GM12878 (cell line): ENCODE results near the gene COL25A1. TPM values are rescaled to one million over a fixed set of nuclear protein-coding genes. Genes with fewer than 3 reads are reported as not detected.

Source experiments
- ATAC-seq: fragments of 200-7000 bp; cut with Tn5 transposase; 3 replicates; pipeline ENCODE4 v1.9.1; 2020; ENCODE audit warnings: mild to moderate bottlenecking, moderate library complexity
- BruUV-seq: library from RNA; stranded (reverse); fragments of 400-500 nt; replicated peaks from 2 replicates; lab custom pipeline; 2021; lab: Mats Ljungman, UMichigan
- CTCF ChIA-PET: fragments of 300-600 bp; sonication (Branson Sonifier 250); formaldehyde crosslinking; extraction: SDS; loops from one replicate; lab custom pipeline; 2021; ENCODE audit warnings: inconsistent platforms; lab: Yijun Ruan, JAX
- POLR2A ChIA-PET: fragments of 350-600 bp; formaldehyde crosslinking; extraction: SDS; loops from one replicate; lab custom pipeline; 2021; ENCODE audit warnings: inconsistent platforms; lab: Charles Lee
- RAD21 ChIA-PET: fragments of 300-600 bp; sonication (Branson Sonifier 250); formaldehyde crosslinking; loops from one replicate; lab custom pipeline; 2023; ENCODE audit warnings: antibody characterized with exemption; ENCODE audit not compliant: unreplicated experiment; lab: Charles Lee
- SMC1A ChIA-PET: fragments of 300-600 bp; sonication (Branson Sonifier 250); formaldehyde crosslinking; loops from one replicate; lab custom pipeline; 2023; ENCODE audit not compliant: unreplicated experiment, uncharacterized antibody; lab: Charles Lee
- DNase-seq: peaks from one replicate; pipeline ENCODE4 v3.0.0-alpha.2; 2011; ENCODE audit warnings: low read depth, low spot score
- FAIRE-seq: peaks from 3 replicates; lab custom pipeline; 2011; peaks lifted over from hg19 to GRCh38; lab: Jason Lieb, UNC
- H2AFZ ChIP-seq: 2 replicates; pipeline ENCODE4 v1.6.0; 2011; ENCODE audit warnings: low read depth, low read length, control low read depth; ENCODE audit not compliant: control insufficient read depth
- H3K27ac ChIP-seq: 2 replicates; pipeline ENCODE4 v1.5.1; 2011; ENCODE audit warnings: control low read depth; ENCODE audit not compliant: control insufficient read depth, insufficient read depth
- H3K27me3 ChIP-seq, 2 experiments: replicated peaks in 1 of 2; 2 replicates each; pipeline versions ENCODE4 v1.6.0 to v1.6.1; 2011; ENCODE audit warnings: low read length in 1 of 2; ENCODE audit not compliant: control insufficient read depth in 2 of 2, insufficient read depth in 2 of 2
- H3K36me3 ChIP-seq, 2 experiments: 2 replicates each; pipeline ENCODE4 v1.5.1; 2011; ENCODE audit warnings: low read length in 1 of 2; ENCODE audit not compliant: control insufficient read depth in 2 of 2, insufficient read depth in 2 of 2
- H3K4me1 ChIP-seq: 2 replicates; pipeline ENCODE4 v1.6.1; 2011; ENCODE audit warnings: mild to moderate bottlenecking, low read length, moderate library complexity, mixed read lengths; ENCODE audit not compliant: control insufficient read depth, insufficient read depth
- H3K4me2 ChIP-seq: 2 replicates; pipeline ENCODE4 v1.6.0; 2011; ENCODE audit warnings: control low read depth; ENCODE audit not compliant: control insufficient read depth, insufficient read depth
- H3K4me3 ChIP-seq: fragments of 200-600 bp; sonication (generic); 2 replicates; pipeline ENCODE4 v1.5.1; 2016
- H3K79me2 ChIP-seq: 2 replicates; pipeline ENCODE4 v1.6.0; 2011; ENCODE audit warnings: low read length; ENCODE audit not compliant: control insufficient read depth, insufficient read depth
- H3K9ac ChIP-seq: 2 replicates; pipeline ENCODE4 v1.8.0; 2011; ENCODE audit warnings: low read length, control low read depth, mixed read lengths; ENCODE audit not compliant: control insufficient read depth, insufficient read depth
- H3K9me3 ChIP-seq: replicated peaks from 3 replicates; pipeline ENCODE4 v1.5.1; 2011; ENCODE audit warnings: mild to moderate bottlenecking, low read length; ENCODE audit not compliant: control insufficient read depth, insufficient read depth
- H4K20me1 ChIP-seq: 2 replicates; pipeline ENCODE4 v1.6.0; 2011; ENCODE audit not compliant: control insufficient read depth, insufficient read depth
- ATF3 ChIP-seq: IDR thresholded peaks from 2 replicates; pipeline ENCODE4 v1.6.1; 2011; ENCODE audit warnings: low read depth, mild to moderate bottlenecking, low read length, moderate library complexity, borderline replicate concordance; ENCODE audit errors: extremely low read depth
- CREM ChIP-seq: IDR thresholded peaks from 2 replicates; pipeline ENCODE4 v1.6.1; 2014; ENCODE audit warnings: antibody characterized with exemption, low read depth
- HDAC2 ChIP-seq: fragments of 200-600 bp; sonication (generic); IDR thresholded peaks from 2 replicates; pipeline ENCODE4 v1.6.1; 2017
- IKZF2 ChIP-seq, 2 experiments: fragments of 450-650 bp; IDR thresholded peaks; 2 replicates each; pipeline ENCODE4 v1.6.1; 2017; ENCODE audit warnings: mild to moderate bottlenecking in 2 of 2, moderate library complexity in 2 of 2
- LARP7 ChIP-seq: fragments of 450-650 bp; IDR thresholded peaks from 2 replicates; pipeline ENCODE4 v1.6.1; 2017; ENCODE audit warnings: mild to moderate bottlenecking
- SPI1 ChIP-seq: IDR thresholded peaks from 2 replicates; pipeline ENCODE4 v1.6.1; 2011; ENCODE audit warnings: low read depth, mild to moderate bottlenecking, low read length, moderate library complexity, borderline replicate concordance; ENCODE audit not compliant: insufficient read depth
- WGBS: methylation state at CpG from one replicate; pipeline ENCODE4 v1.1.6; 2016; ENCODE audit warnings: low lambda C conversion rate; ENCODE audit not compliant: insufficient replicate concordance, insufficient coverage; ENCODE audit errors: missing lambda C conversion rate; 5-methylcytosine and 5-hydroxymethylcytosine counted together
- in situ Hi-C: fragments of 300-500 bp; cut with MboI; formaldehyde crosslinking; loops from 9 replicates; pipeline ENCODE4 v1.14.3; 2018; ENCODE audit warnings: mixed read lengths
- intact Hi-C: fragments of 100-400 bp; cut with micrococcal nuclease; formaldehyde crosslinking; loops from one replicate; pipeline ENCODE4 v1.14.2; 2022; ENCODE audit not compliant: unreplicated experiment
- polyA plus RNA-seq, 11 experiments: library from polyadenylated mRNA; depleted of rRNA in 4 of 11; unstranded in 6 of 11; stranded (reverse) in 5 of 11; fragments of >200 nt; fragmentation: Nextera tagmentation in 4 of 11; fragmentation: Illumina TruSeq in 1 of 11; extraction: Ambion mirVana in 4 of 11; extraction: Trizol in 1 of 11; gene quantifications; 1 replicate in 1 of 11; 2 replicates in 10 of 11; pipeline versions ENCODE4 v1.2.1 to v1.2.3, GENCODE V29; 2011 to 2016; ENCODE audit warnings: inconsistent platforms in 2 of 11, missing spikeins in 2 of 11, low read depth in 1 of 11
- total RNA-seq, 4 experiments: library from RNA; depleted of rRNA in 3 of 4; stranded (reverse); fragments of >200 nt in 3 of 4; fragmentation: Illumina TruSeq in 1 of 4; extraction: Trizol in 1 of 4; gene quantifications; 2 replicates each; pipeline versions ENCODE4 v1.2.1 to v1.2.3, GENCODE V29; 2013 to 2021

COL25A1 gene
- total and polyA plus RNA-seq, 10 of the 15 experiments (the other 5 are each of a cell fraction or from before 2014, with no cell fraction given) = 0.01 to 0.26 (median 0.12) TPM; not detected in 6

DNA sequence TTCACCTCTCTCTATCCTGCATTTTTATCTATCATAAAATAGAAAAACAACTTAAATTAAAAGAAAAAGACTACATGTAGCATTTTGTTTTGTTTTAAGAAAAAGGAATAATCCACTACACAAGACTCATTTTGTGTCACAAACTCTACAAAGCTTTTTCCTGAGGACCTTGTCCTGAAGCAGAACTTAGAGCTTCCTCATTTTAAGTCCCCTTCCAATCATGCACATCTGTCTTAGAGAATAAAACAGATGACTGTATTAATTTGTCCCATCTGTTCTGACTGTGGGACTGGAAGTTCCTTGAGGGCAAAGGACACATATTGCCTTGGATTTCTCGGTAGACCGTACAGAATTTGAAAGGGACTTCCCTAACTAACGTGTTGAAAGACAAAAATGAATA, 218.5 kb downstream of the COL25A1 start (continued):
- no peak for TF ChIP-seq ATF3
- no peak for TF ChIP-seq LARP7
- no peak for TF ChIP-seq HDAC2
- no peak for TF ChIP-seq IKZF2 (IDR thresholded peaks at IDR 0.05)

DNA sequence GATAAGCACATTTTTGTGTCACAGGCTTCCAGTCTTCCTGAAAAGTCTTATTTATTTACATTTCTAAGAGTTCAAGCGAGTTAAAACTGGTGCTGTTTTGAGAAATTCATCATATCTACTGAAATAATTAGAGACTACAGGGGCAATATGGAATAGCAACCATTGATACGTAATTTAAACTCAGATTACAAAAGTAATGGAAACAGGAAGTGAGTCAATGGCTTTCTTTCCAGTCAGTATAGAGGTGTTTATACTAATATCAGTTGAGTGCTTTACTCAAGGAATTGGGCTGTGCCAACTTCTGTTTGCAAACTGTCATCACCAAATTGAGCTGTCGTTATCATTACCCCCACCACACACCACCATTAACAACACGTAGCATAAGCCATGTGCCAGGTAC, 222.7 kb downstream of the COL25A1 start:
- Histone ChIP-seq H3K27me3 (no peaks in the 10 kb centered on the region), H3K4me2 (no peak overlapping the region), H4K20me1 (no peaks in the 10 kb centered on the region), H3K9ac (no peak overlapping the region), H3K79me2 (no peaks in the 10 kb centered on the region), H3K4me1 (no peaks in the 10 kb centered on the region), H3K27ac (no peak overlapping the region), H2AFZ (no peak overlapping the region), H3K4me3 (no peak overlapping the region), H3K9me3 (no peaks in the 10 kb centered on the region), H3K36me3 (no peaks in the 10 kb centered on the region)
- ChIA-PET RAD21 (interaction anchor here (0.6 to 2.4 kb wide), 3 partner anchors 214 to 275 kb away, joined by 3 to 7 read pairs (median 4); no protein-coding TSS in a partner anchor), CTCF (interaction anchor here (0.6 to 6.7 kb wide), 5 partner anchors 21 to 508 kb away, joined by 3 to 88 read pairs (median 3); no protein-coding TSS in a partner anchor), POLR2A (no interaction called here), SMC1A (interaction anchor here (0.6 to 1.5 kb wide), 3 partner anchors 21 to 215 kb away, joined by 3 to 9 read pairs (median 3); no protein-coding TSS in a partner anchor)
- ATAC-seq (peak; percentile 37; the same call in 2 of the 3 replicates), DNase-seq (no peak), FAIRE-seq (no peak)
- TF ChIP-seq SPI1 (0 out of 2 replicates have a peak, but pooled peaks have one; percentile 13), CREM (no peak)
- in situ Hi-C loops (no loop called here), intact Hi-C loops (loop anchor here (5.0 to 10.0 kb wide), 2 partner anchors 213 to 325 kb away; no protein-coding TSS in a partner anchor)
- BruUV-seq = no TSS peak
- WGBS = 9% methylated on average over 4 of the region's 4 CpGs
